ENCODE results near the gene SACM1L.

SACM1L gene

DNA sequence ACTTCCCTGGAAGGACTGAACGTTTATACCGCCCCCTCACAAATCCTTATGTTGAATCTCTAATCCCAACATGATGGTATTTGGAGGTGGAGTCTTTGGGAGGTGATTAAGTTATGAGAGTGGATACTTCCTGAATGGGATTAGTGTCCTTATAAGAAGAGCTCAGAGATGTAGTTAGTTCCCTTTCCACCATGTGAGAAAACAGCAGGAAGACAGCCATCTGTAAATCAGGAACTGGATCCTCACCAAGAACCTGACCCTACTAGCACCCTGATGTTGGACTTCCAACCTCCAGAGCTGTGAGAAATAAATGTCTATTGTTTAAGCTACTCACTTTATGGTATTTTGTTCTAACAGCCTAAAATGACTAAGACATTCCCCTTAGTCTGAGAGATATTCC, 33.3 kb upstream of the SACM1L start:
- TF ChIP-seq, protein P1, sequence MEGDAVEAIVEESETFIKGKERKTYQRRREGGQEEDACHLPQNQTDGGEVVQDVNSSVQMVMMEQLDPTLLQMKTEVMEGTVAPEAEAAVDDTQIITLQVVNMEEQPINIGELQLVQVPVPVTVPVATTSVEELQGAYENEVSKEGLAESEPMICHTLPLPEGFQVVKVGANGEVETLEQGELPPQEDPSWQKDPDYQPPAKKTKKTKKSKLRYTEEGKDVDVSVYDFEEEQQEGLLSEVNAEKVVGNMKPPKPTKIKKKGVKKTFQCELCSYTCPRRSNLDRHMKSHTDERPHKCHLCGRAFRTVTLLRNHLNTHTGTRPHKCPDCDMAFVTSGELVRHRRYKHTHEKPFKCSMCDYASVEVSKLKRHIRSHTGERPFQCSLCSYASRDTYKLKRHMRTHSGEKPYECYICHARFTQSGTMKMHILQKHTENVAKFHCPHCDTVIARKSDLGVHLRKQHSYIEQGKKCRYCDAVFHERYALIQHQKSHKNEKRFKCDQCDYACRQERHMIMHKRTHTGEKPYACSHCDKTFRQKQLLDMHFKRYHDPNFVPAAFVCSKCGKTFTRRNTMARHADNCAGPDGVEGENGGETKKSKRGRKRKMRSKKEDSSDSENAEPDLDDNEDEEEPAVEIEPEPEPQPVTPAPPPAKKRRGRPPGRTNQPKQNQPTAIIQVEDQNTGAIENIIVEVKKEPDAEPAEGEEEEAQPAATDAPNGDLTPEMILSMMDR (IDR thresholded peaks at IDR 0.05; ENCODE audit: control insufficient read depth, insufficient read depth, low read depth, low read length, missing control alignments), result no peak
- no peak overlapping the region for H3K4me3 ChIP-seq (ENCODE audit: control insufficient read depth, low read depth, low read length)
- DNase-seq (ENCODE audit: low read depth), result no peak

DNA sequence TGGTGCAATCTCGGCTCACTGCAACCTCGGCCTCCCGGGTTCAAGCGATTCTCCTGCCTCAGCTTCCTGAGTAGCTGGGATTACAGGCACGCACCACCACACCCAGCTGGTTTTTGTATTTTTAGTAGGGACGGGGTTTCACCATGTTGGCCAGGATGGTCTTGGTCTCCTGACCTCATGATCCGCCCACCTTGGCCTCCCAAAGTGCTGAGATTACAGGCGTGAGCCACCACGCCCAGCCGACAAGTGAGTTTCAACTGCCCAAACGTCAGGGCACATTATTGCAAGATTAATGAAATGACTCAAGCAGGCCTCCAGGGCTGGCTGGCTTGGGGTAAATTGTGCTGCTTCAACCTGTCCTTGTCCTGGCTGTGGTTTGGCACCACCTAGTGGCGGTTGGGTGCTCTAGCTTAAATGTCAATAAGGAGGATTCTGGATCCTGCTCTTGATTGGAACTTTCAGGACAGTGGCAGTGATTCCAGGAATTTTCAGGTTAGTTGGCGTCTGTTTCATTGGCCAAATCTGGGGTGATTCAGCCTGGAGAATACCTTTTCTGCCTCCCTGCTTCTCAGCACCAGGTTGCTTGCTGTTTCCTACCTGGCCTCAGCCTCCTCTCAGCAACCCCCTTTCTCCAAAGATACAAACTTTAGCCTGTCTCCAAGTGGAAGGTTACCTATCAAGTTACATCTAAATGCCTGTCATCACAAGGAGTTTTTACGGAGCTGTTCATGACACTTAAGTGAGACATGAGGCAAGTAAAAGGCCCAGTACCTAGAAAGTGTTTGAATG, 32.4 kb upstream of the SACM1L start:
- DNase-seq (ENCODE audit: low read depth), result peak; percentile 91
- TF ChIP-seq, protein P1 (IDR thresholded peaks at IDR 0.05; ENCODE audit: control insufficient read depth, insufficient read depth, low read depth, low read length, missing control alignments), result peak; percentile 93
- no peak overlapping the region for H3K4me3 ChIP-seq (ENCODE audit: control insufficient read depth, low read depth, low read length)

DNA sequence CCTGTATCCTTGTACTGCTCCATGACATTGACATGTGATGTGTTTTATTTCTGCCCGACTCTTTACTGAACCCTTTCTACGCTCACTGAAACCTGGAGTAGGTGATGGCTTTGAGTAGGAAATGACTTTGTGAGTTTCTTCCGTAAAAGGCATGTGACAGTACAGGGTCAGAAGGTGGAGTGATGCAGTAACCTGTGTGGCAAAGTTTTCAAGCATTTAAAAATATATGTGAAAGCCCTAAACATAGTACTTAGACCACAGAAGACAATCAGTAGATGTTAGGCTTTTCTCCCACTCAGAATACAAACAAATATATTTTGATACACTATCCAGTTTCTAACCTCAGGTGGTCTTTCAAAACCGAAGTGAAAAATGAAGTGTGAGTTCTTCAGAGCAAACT, 31.3 kb upstream of the SACM1L start:
- TF ChIP-seq, protein P1 (IDR thresholded peaks at IDR 0.05; ENCODE audit: control insufficient read depth, insufficient read depth, low read depth, low read length, missing control alignments), result no peak
- no peak for DNase-seq (ENCODE audit: low read depth)
- H3K4me3 ChIP-seq (ENCODE audit: control insufficient read depth, low read depth, low read length), result no peak overlapping the region

DNA sequence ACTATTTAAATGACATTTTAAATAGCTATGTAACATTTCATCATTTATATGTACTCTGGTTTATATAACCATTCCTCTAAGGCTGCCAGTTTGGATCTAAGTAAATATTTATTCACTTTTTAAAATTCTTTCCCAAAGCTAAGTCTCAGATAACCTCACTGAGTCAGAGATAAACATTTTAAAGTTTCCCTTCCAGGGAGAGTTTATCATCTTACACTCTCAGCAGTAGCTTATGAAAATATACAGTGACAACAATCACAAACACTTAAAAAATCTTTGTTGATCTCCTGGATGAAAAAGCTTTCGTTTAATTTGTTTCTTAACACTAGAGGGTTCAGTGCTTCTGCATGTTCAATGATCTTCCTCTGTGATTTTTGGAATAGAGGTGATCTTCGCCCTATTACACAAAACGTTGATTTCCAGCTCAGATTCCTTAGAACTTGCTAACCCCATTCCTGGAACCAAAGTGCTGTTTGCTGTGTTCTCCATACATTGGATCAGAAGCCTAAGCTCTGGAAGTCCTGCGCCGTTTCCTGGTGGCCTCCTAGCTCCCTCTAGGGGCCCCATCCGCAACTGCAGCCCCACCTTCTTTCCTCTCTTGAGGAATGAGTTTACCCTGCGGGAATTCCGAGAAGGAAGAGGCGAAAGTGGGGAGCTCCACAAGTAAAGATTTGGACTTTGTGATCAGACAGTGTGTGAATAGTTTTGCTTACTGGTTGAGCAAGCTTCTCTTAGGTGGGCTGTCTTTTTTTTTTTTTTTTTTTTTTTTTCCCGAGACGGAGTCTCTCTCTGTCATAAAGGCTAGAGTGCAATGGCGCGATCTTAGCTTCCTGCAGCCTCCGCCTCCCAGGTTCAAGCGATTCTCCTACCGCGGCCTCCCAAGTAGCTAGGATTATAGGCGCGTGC, 29.3 kb upstream of the SACM1L start:
- H3K4me3 ChIP-seq (ENCODE audit: control insufficient read depth, low read depth, low read length), result no peak overlapping the region
- TF ChIP-seq, protein P1 (IDR thresholded peaks at IDR 0.05; ENCODE audit: control insufficient read depth, insufficient read depth, low read depth, low read length, missing control alignments), result peak; percentile 98
- DNase-seq (ENCODE audit: low read depth), result no peak

DNA sequence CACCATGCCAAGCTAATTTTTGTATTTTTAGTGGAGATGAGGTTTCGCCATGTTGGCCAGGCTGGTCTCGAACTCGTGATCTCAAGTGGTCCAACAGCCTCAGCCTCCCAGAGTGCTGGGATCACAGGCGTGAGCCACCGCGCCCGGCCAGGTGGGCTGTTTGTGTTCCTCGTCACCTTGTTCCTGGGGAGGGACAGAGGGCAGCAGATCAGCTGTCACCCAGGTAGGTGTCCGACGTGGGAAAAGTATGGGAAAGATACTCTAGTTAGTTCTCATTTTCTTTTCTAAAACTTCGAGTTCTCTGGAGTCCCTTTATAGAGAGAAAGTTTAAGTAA, 28.7 kb upstream of the SACM1L start:
- no peak overlapping the region for H3K4me3 ChIP-seq (ENCODE audit: control insufficient read depth, low read depth, low read length)
- TF ChIP-seq, protein P1 (IDR thresholded peaks at IDR 0.05; ENCODE audit: control insufficient read depth, insufficient read depth, low read depth, low read length, missing control alignments), result no peak
- DNase-seq (ENCODE audit: low read depth), result no peak

DNA sequence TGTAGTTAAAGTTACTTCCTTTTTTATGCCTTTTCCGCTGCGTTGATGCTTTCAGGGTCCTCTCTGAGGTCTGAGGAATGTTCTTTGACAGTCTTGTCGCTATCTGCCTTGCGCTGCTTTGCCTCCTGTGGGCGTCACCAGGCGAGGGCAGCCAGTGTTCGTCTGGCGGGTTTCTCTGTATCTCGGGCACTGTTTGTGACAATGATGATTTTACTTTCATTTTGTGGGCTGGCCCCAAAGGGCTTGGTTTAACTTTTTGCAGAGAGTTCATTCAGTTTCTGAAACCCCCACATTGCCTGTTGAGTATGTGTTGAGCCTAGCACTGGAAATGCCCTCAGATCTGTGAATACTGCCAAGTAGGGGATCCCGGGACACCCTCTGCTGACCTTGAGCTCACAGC, 24.6 kb upstream of the SACM1L start:
- DNase-seq (ENCODE audit: low read depth), result no peak
- H3K4me3 ChIP-seq (ENCODE audit: control insufficient read depth, low read depth, low read length), result no peak overlapping the region
- TF ChIP-seq, protein P1 (IDR thresholded peaks at IDR 0.05; ENCODE audit: control insufficient read depth, insufficient read depth, low read depth, low read length, missing control alignments), result no peak

Measured in AG09309 (cell line).